ENCODE measurements around the gene CST7. TPM values are rescaled to one million over a fixed set of nuclear protein-coding genes. Genes with fewer than 3 reads are reported as not detected.

CST7 gene
- total and polyA plus RNA-seq, 2 of the 13 experiments (the other 11 are each of a cell fraction or from before 2014, with no cell fraction given) = not detected

GRCh38 chr20:24938498-24938897 is 10.6 kb upstream of the CST7 start:
- intact Hi-C loops (cut with micrococcal nuclease; ENCODE audit: unreplicated experiment) = no loop called here
- no peak overlapping the region for H3K9ac ChIP-seq (ENCODE audit: insufficient read depth, low read depth, low read length)
- H3K27ac ChIP-seq (ENCODE audit: extremely low read length, insufficient read depth, low read length) = no peak overlapping the region
- TF ChIP-seq NR2F2 (IDR thresholded peaks at IDR 0.05; ENCODE audit: borderline replicate concordance, low read depth) = no peak
- TF ChIP-seq ZNF124 (CRISPR knock-in tag; IDR thresholded peaks at IDR 0.05) = no peak
- no peak for TF ChIP-seq ZFAT (CRISPR knock-in tag; conservative IDR thresholded peaks at IDR 0.05)
- TF ChIP-seq TCF7L2 (IDR thresholded peaks at IDR 0.05; ENCODE audit: low read depth, low read length) = no peak
- TF ChIP-seq SNAPC5 (CRISPR knock-in tag; IDR thresholded peaks at IDR 0.05; ENCODE audit: borderline replicate concordance) = no peak
- TF ChIP-seq ZGPAT (CRISPR knock-in tag; IDR thresholded peaks at IDR 0.05) = no peak
- no peak for TF ChIP-seq CREM (IDR thresholded peaks at IDR 0.05)
- no peak for TF ChIP-seq CREM (CRISPR knock-in tag; IDR thresholded peaks at IDR 0.05)
- TF ChIP-seq FOXO1 (CRISPR knock-in tag; IDR thresholded peaks at IDR 0.05) = no peak
- TF ChIP-seq PRDM4 (CRISPR knock-in tag; IDR thresholded peaks at IDR 0.05; ENCODE audit: borderline replicate concordance) = no peak
- no peak for TF ChIP-seq ETV5 (CRISPR knock-in tag; IDR thresholded peaks at IDR 0.05; ENCODE audit: borderline replicate concordance)
- TF ChIP-seq THAP8 (CRISPR knock-in tag; IDR thresholded peaks at IDR 0.05; ENCODE audit: borderline replicate concordance) = no peak
- TF ChIP-seq HMGXB4 (CRISPR knock-in tag; IDR thresholded peaks at IDR 0.05; ENCODE audit: borderline replicate concordance in 1 of 2, low read depth in 1 of 2) = no peak
- no peak for TF ChIP-seq HHEX (CRISPR knock-in tag; IDR thresholded peaks at IDR 0.05)
- H3K27me3 ChIP-seq (ENCODE audit: control insufficient read depth in 1 of 2, insufficient read depth in 2 of 2, low read length in 2 of 2) = no peaks in the 10 kb centered on the region; a peak in 1 of 5 replicates
- in situ Hi-C loops (cut with HindIII; ENCODE audit: extremely low pct_ligation_motif_present, low pct_unique_long_range_greater_than_20kb) = no loop called here
- H3K4me1 ChIP-seq (ENCODE audit: insufficient read depth, low read length) = no peaks in the 10 kb centered on the region
- no TSS peak for BruUV-seq (replicated peaks)
- H2AFZ ChIP-seq (ENCODE audit: low read length) = no peak overlapping the region
- H3K4me2 ChIP-seq (ENCODE audit: low read depth, low read length) = no peak overlapping the region
- DNase-seq (ENCODE audit: low spot score) (no peak), ATAC-seq (no peak), FAIRE-seq (no peak)
- no peaks in the 10 kb centered on the region for H4K20me1 ChIP-seq (ENCODE audit: insufficient read depth, low read length)
- 0 out of 2 replicates have a peak, but pooled peaks cover 8% of the 10 kb centered on the region for H3K9me3 ChIP-seq (ENCODE audit: low read length)
- WGBS (ENCODE audit: low lambda C conversion rate) = 3% methylated on average over 3 of the region's 5 CpGs
- H3K36me3 ChIP-seq (replicated peaks in 1 of 2; ENCODE audit: control insufficient read depth in 1 of 2, insufficient read depth in 2 of 2, low read length in 2 of 2) = no peaks in the 10 kb centered on the region
- ChIA-PET POLR2A (no interaction called here), CTCF (ENCODE audit: low intra/inter-chr PET ratio, low total read pairs) (no interaction called here)
- no peak overlapping the region for H3K4me3 ChIP-seq (replicated peaks in 1 of 3; ENCODE audit: insufficient read depth in 1 of 3, low read depth in 2 of 3, low read length in 3 of 3)
- no peaks in the 10 kb centered on the region for H3K79me2 ChIP-seq (ENCODE audit: insufficient read depth, low read length)

All from HepG2 (cell line).